Measurements from ENCODE around the gene RALGPS2. TPM values are rescaled to one million over a fixed set of nuclear protein-coding genes. Genes with fewer than 3 reads are reported as not detected.

The RALGPS2 gene
- total RNA-seq, 1 experiment from 2014 or later = 38.0 TPM

DNA sequence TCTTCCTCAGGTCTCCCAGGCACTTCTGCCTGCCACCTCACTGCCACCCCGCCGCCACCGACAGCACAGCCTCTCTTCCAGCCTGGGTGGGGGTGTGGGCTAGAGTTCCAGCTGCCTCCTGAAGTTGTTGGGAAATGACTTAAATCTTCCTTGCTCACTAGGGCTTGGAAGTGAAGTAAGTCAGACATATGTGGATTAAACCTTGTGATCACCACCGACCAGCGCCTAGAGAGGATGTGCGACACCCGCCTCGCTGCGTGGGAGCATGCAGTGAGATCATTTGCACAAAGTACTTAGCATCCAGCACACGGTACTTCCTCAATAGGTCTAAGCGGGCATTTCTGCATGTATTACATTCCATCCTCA, 229.3 kb downstream of the RALGPS2 start (continued):
- TF ChIP-seq SP1 (CRISPR knock-in tag; conservative IDR thresholded peaks at IDR 0.05) (no peak), TP53 (CRISPR knock-in tag; IDR thresholded peaks at IDR 0.05) (no peak)
- TF ChIP-seq, protein P1, sequence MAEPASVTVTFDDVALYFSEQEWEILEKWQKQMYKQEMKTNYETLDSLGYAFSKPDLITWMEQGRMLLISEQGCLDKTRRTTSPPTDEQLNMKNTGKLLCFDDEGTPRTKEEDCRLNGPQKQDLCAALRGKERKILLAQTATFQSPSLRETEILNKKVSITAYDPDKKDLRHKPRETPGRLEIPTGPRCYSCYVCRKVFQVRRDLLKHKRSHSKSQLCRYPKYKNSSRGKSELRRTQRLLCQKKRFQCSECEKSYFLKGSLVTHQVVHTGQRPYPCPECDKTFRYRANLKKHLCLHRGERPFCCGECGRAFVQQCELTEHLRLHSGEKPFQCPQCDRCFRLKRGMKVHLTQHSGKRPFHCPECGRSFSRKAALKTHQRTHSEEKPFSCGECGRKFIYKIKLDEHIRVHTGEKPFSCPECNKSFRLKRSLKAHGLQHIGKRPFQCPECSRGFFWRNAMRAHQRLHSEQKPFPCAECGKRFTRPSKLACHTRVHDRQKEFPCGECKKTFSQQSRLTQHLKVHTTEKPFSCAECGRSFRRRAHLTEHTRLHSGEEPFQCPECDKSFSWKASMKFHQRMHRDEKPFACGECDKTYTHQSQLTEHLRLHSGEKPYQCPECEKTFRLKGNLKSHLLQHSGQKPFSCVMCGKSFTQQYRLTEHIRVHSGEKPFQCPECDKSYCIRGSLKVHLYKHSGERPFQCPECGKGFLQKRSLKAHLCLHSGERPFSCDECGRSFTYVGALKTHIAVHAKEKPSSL (CRISPR knock-in tag; conservative IDR thresholded peaks at IDR 0.05) = no peak

DNA sequence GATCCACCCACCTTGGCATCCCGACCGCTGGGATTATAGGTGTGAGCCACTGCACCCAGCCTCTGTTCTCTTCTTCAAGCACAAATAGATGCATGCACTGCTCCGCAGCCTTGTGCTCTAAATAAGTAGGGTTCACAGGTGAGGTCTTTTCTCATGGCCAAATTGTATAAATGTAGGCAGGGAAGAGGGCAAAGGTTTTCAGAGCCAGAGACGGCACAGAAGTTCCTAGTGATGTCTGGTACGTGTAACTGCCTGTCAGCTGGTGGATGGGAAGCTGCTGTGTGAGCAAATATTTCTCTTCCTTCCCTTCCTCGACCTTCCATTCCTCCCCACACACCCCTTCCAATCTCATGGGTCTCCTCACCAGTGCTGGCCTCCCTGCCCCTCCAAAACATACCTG, 229.9 kb downstream of the RALGPS2 start:
- H3K9me3 Mint-ChIP-seq = no peaks in the 10 kb centered on the region
- ATAC-seq (no peak), DNase-seq (ENCODE audit: low spot score) (no peak)
- ChIA-PET POLR2A (no interaction called here), CTCF (no interaction called here)
- no peak overlapping the region for H3K27ac Mint-ChIP-seq
- TF ChIP-seq, protein P2, sequence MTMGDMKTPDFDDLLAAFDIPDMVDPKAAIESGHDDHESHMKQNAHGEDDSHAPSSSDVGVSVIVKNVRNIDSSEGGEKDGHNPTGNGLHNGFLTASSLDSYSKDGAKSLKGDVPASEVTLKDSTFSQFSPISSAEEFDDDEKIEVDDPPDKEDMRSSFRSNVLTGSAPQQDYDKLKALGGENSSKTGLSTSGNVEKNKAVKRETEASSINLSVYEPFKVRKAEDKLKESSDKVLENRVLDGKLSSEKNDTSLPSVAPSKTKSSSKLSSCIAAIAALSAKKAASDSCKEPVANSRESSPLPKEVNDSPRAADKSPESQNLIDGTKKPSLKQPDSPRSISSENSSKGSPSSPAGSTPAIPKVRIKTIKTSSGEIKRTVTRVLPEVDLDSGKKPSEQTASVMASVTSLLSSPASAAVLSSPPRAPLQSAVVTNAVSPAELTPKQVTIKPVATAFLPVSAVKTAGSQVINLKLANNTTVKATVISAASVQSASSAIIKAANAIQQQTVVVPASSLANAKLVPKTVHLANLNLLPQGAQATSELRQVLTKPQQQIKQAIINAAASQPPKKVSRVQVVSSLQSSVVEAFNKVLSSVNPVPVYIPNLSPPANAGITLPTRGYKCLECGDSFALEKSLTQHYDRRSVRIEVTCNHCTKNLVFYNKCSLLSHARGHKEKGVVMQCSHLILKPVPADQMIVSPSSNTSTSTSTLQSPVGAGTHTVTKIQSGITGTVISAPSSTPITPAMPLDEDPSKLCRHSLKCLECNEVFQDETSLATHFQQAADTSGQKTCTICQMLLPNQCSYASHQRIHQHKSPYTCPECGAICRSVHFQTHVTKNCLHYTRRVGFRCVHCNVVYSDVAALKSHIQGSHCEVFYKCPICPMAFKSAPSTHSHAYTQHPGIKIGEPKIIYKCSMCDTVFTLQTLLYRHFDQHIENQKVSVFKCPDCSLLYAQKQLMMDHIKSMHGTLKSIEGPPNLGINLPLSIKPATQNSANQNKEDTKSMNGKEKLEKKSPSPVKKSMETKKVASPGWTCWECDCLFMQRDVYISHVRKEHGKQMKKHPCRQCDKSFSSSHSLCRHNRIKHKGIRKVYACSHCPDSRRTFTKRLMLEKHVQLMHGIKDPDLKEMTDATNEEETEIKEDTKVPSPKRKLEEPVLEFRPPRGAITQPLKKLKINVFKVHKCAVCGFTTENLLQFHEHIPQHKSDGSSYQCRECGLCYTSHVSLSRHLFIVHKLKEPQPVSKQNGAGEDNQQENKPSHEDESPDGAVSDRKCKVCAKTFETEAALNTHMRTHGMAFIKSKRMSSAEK (CRISPR knock-in tag; IDR thresholded peaks at IDR 0.05; ENCODE audit: borderline replicate concordance) = no peak
- TF ChIP-seq ZNF263 (CRISPR knock-in tag; IDR thresholded peaks at IDR 0.05; ENCODE audit: low read depth) = no peak
- TF ChIP-seq NFYB (CRISPR knock-in tag; conservative IDR thresholded peaks at IDR 0.05; ENCODE audit: low read depth) = no peak
- TF ChIP-seq, protein P3, sequence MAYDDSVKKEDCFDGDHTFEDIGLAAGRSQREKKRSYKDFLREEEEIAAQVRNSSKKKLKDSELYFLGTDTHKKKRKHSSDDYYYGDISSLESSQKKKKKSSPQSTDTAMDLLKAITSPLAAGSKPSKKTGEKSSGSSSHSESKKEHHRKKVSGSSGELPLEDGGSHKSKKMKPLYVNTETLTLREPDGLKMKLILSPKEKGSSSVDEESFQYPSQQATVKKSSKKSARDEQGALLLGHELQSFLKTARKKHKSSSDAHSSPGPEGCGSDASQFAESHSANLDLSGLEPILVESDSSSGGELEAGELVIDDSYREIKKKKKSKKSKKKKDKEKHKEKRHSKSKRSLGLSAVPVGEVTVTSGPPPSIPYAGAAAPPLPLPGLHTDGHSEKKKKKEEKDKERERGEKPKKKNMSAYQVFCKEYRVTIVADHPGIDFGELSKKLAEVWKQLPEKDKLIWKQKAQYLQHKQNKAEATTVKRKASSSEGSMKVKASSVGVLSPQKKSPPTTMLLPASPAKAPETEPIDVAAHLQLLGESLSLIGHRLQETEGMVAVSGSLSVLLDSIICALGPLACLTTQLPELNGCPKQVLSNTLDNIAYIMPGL (CRISPR knock-in tag; IDR thresholded peaks at IDR 0.05) = no peak
- TF ChIP-seq, protein P4, sequence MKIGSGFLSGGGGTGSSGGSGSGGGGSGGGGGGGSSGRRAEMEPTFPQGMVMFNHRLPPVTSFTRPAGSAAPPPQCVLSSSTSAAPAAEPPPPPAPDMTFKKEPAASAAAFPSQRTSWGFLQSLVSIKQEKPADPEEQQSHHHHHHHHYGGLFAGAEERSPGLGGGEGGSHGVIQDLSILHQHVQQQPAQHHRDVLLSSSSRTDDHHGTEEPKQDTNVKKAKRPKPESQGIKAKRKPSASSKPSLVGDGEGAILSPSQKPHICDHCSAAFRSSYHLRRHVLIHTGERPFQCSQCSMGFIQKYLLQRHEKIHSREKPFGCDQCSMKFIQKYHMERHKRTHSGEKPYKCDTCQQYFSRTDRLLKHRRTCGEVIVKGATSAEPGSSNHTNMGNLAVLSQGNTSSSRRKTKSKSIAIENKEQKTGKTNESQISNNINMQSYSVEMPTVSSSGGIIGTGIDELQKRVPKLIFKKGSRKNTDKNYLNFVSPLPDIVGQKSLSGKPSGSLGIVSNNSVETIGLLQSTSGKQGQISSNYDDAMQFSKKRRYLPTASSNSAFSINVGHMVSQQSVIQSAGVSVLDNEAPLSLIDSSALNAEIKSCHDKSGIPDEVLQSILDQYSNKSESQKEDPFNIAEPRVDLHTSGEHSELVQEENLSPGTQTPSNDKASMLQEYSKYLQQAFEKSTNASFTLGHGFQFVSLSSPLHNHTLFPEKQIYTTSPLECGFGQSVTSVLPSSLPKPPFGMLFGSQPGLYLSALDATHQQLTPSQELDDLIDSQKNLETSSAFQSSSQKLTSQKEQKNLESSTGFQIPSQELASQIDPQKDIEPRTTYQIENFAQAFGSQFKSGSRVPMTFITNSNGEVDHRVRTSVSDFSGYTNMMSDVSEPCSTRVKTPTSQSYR (CRISPR knock-in tag; IDR thresholded peaks at IDR 0.05) = no peak
- TF ChIP-seq, protein P5, sequence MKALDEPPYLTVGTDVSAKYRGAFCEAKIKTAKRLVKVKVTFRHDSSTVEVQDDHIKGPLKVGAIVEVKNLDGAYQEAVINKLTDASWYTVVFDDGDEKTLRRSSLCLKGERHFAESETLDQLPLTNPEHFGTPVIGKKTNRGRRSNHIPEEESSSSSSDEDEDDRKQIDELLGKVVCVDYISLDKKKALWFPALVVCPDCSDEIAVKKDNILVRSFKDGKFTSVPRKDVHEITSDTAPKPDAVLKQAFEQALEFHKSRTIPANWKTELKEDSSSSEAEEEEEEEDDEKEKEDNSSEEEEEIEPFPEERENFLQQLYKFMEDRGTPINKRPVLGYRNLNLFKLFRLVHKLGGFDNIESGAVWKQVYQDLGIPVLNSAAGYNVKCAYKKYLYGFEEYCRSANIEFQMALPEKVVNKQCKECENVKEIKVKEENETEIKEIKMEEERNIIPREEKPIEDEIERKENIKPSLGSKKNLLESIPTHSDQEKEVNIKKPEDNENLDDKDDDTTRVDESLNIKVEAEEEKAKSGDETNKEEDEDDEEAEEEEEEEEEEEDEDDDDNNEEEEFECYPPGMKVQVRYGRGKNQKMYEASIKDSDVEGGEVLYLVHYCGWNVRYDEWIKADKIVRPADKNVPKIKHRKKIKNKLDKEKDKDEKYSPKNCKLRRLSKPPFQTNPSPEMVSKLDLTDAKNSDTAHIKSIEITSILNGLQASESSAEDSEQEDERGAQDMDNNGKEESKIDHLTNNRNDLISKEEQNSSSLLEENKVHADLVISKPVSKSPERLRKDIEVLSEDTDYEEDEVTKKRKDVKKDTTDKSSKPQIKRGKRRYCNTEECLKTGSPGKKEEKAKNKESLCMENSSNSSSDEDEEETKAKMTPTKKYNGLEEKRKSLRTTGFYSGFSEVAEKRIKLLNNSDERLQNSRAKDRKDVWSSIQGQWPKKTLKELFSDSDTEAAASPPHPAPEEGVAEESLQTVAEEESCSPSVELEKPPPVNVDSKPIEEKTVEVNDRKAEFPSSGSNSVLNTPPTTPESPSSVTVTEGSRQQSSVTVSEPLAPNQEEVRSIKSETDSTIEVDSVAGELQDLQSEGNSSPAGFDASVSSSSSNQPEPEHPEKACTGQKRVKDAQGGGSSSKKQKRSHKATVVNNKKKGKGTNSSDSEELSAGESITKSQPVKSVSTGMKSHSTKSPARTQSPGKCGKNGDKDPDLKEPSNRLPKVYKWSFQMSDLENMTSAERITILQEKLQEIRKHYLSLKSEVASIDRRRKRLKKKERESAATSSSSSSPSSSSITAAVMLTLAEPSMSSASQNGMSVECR (CRISPR knock-in tag; IDR thresholded peaks at IDR 0.05; ENCODE audit: borderline replicate concordance) = no peak
- TF ChIP-seq, protein P6, sequence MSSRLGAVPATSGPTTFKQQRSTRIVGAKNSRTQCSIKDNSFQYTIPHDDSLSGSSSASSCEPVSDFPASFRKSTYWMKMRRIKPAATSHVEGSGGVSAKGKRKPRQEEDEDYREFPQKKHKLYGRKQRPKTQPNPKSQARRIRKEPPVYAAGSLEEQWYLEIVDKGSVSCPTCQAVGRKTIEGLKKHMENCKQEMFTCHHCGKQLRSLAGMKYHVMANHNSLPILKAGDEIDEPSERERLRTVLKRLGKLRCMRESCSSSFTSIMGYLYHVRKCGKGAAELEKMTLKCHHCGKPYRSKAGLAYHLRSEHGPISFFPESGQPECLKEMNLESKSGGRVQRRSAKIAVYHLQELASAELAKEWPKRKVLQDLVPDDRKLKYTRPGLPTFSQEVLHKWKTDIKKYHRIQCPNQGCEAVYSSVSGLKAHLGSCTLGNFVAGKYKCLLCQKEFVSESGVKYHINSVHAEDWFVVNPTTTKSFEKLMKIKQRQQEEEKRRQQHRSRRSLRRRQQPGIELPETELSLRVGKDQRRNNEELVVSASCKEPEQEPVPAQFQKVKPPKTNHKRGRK (CRISPR knock-in tag; IDR thresholded peaks at IDR 0.05; ENCODE audit: borderline replicate concordance) = no peak
- no peak for TF ChIP-seq ZNF232 (CRISPR knock-in tag; IDR thresholded peaks at IDR 0.05)
- TF ChIP-seq, protein P7, sequence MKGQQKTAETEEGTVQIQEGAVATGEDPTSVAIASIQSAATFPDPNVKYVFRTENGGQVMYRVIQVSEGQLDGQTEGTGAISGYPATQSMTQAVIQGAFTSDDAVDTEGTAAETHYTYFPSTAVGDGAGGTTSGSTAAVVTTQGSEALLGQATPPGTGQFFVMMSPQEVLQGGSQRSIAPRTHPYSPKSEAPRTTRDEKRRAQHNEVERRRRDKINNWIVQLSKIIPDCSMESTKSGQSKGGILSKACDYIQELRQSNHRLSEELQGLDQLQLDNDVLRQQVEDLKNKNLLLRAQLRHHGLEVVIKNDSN (CRISPR knock-in tag; IDR thresholded peaks at IDR 0.05) = no peak
- TF ChIP-seq, protein P8, sequence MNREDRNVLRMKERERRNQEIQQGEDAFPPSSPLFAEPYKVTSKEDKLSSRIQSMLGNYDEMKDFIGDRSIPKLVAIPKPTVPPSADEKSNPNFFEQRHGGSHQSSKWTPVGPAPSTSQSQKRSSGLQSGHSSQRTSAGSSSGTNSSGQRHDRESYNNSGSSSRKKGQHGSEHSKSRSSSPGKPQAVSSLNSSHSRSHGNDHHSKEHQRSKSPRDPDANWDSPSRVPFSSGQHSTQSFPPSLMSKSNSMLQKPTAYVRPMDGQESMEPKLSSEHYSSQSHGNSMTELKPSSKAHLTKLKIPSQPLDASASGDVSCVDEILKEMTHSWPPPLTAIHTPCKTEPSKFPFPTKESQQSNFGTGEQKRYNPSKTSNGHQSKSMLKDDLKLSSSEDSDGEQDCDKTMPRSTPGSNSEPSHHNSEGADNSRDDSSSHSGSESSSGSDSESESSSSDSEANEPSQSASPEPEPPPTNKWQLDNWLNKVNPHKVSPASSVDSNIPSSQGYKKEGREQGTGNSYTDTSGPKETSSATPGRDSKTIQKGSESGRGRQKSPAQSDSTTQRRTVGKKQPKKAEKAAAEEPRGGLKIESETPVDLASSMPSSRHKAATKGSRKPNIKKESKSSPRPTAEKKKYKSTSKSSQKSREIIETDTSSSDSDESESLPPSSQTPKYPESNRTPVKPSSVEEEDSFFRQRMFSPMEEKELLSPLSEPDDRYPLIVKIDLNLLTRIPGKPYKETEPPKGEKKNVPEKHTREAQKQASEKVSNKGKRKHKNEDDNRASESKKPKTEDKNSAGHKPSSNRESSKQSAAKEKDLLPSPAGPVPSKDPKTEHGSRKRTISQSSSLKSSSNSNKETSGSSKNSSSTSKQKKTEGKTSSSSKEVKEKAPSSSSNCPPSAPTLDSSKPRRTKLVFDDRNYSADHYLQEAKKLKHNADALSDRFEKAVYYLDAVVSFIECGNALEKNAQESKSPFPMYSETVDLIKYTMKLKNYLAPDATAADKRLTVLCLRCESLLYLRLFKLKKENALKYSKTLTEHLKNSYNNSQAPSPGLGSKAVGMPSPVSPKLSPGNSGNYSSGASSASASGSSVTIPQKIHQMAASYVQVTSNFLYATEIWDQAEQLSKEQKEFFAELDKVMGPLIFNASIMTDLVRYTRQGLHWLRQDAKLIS (CRISPR knock-in tag; IDR thresholded peaks at IDR 0.05; ENCODE audit: borderline replicate concordance) = no peak
- H3K27me3 Mint-ChIP-seq (ENCODE audit: low read depth) = no peaks in the 10 kb centered on the region
- H3K4me3 Mint-ChIP-seq = no peak overlapping the region
- no peaks in the 10 kb centered on the region for H3K36me3 Mint-ChIP-seq
- H3K4me1 Mint-ChIP-seq = no peaks in the 10 kb centered on the region

Measured in WTC11 (cell line).